Ascending aorta (tissue), 2 donors: ENCODE results near the gene NFKB1. TPM values are rescaled to one million over a fixed set of nuclear protein-coding genes. Genes with fewer than 3 reads are reported as not detected.

Experiments
- DNase-seq, 2 donors: peaks; one replicate each; pipeline ENCODE4 v3.0.0-alpha.2; 2019; ENCODE audit warnings: low spot score in 2 of 2
- H3K27ac ChIP-seq, 2 donors: fragments of 200-600 bp; sonication (generic); one replicate each; pipeline ENCODE4 v1.5.1; 2016 to 2017; ENCODE audit warnings: mild to moderate bottlenecking in 1 of 2
- H3K27me3 ChIP-seq: fragments of 200-600 bp; sonication (generic); one replicate; pipeline ENCODE4 v1.5.1; 2017
- H3K36me3 ChIP-seq, 2 donors: fragments of 200-600 bp; sonication (generic); one replicate each; pipeline ENCODE4 v1.5.1; 2016
- H3K4me1 ChIP-seq, 2 donors: fragments of 200-600 bp; sonication (generic); one replicate each; pipeline ENCODE4 v1.5.1; 2016 to 2017; ENCODE audit warnings: mild to moderate bottlenecking in 1 of 2
- H3K4me3 ChIP-seq, 2 donors: fragments of 200-600 bp; sonication (generic); one replicate each; pipeline ENCODE4 v1.5.1; 2016 to 2017; ENCODE audit warnings: mild to moderate bottlenecking in 1 of 2
- H3K9me3 ChIP-seq, 2 donors: fragments of 200-600 bp; sonication (generic); one replicate each; pipeline ENCODE4 v1.5.1; 2016
- intact Hi-C: fragments of 100-400 bp; cut with DNase I; formaldehyde crosslinking; loops from one replicate; pipeline ENCODE4 v1.15.1; 2023
- total RNA-seq: library from RNA; depleted of rRNA; stranded (reverse); fragments of >200 nt; gene quantifications from one replicate; pipeline ENCODE4 v1.1.0, GENCODE V29; 2016
- TF ChIP-seq, protein P1 (sequence below), 3 experiments: fragments of 200-600 bp in 2 of 3; fragments of 450-650 bp in 1 of 3; sonication (generic) in 2 of 3; IDR thresholded peaks; one replicate each; pipeline ENCODE4 v1.5.1; 2016 to 2019; ENCODE audit warnings: antibody characterized with exemption in 3 of 3, mild to moderate bottlenecking in 1 of 3, moderate library complexity in 1 of 3

The NFKB1 gene
- 34.5 TPM for total RNA-seq

DNA sequence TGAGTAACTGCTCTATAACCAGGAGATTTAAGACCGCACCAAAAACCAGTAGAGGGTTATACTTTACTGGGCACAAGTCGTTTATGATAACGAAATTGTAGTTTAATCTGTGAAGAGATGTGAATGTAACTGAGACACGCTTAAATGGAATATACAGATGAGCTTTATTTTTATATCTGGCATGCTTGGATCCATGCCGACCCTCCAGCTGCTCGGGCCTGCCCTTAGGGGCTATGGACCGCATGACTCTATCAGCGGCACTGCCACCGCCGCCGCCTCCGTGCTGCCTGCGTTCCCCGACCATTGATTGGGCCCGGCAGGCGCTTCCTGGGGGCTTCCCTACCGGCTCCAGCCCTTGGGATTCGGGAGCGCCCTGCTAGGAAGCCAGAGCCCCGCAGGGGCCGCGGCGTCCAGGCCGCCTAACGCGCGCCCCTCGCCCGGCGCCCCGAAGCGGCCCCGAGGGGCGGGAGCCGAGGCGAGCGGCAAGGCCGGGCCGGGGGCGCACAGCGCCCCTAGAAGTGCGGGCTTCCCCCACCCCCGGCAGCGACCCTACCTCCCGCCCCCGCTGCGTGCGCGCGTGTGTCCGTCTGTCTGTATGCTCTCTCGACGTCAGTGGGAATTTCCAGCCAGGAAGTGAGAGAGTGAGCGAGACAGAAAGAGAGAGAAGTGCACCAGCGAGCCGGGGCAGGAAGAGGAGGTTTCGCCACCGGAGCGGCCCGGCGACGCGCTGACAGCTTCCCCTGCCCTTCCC, at the start of gene NFKB1:
TSS of gene NFKB1 (plus strand) at position 664 of the 751 bp plus-strand sequence. CDS start 24,160 bp downstream, outside the sequence.
- peak; percentile 19 to 82 for DNase-seq
- TF ChIP-seq, protein P1, sequence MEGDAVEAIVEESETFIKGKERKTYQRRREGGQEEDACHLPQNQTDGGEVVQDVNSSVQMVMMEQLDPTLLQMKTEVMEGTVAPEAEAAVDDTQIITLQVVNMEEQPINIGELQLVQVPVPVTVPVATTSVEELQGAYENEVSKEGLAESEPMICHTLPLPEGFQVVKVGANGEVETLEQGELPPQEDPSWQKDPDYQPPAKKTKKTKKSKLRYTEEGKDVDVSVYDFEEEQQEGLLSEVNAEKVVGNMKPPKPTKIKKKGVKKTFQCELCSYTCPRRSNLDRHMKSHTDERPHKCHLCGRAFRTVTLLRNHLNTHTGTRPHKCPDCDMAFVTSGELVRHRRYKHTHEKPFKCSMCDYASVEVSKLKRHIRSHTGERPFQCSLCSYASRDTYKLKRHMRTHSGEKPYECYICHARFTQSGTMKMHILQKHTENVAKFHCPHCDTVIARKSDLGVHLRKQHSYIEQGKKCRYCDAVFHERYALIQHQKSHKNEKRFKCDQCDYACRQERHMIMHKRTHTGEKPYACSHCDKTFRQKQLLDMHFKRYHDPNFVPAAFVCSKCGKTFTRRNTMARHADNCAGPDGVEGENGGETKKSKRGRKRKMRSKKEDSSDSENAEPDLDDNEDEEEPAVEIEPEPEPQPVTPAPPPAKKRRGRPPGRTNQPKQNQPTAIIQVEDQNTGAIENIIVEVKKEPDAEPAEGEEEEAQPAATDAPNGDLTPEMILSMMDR (IDR thresholded peaks at IDR 0.05) = no peak
- peaks cover 0 to 20% of the 10 kb centered on the region in 2 donors for H3K4me1 ChIP-seq

GRCh38 chr4:102452854-102453253, 48.3 kb upstream of the NFKB1 start:
- DNase-seq = no peak
- Histone ChIP-seq H3K27ac (no peak overlapping the region), H3K9me3 (no peaks in the 10 kb centered on the region), H3K4me3 (no peak overlapping the region), H3K27me3 (no peaks in the 10 kb centered on the region), H3K4me1 (no peaks in the 10 kb centered on the region), H3K36me3 (no peaks in the 10 kb centered on the region)
- intact Hi-C loops = no loop called here
- TF ChIP-seq, protein P1 (IDR thresholded peaks at IDR 0.05) = no peak

More for the DNA sequence above, at the start of gene NFKB1:
- Histone ChIP-seq H3K27ac (peak within 1 kb of the TSS; percentile 93 to 99), H3K4me3 (peak within 1 kb of the TSS; percentile 88 to 98), H3K36me3 (no peaks in the 10 kb centered on the region), H3K9me3 (no peaks in the 10 kb centered on the region), H3K27me3 (no peaks in the 10 kb centered on the region)
- intact Hi-C loops = loop anchor here (2.0 to 5.0 kb wide), 7 partner anchors 70 to 1154 kb away; partner anchors contain the start of genes BDH2, CISD2, PPP3CA and SLC39A8

- Histone ChIP-seq H3K4me1 (no peaks in the 10 kb centered on the region), H3K27me3 (no peaks in the 10 kb centered on the region), H3K9me3 (no peaks in the 10 kb centered on the region), H3K36me3 (no peaks in the 10 kb centered on the region), H3K27ac (no peak overlapping the region), H3K4me3 (no peak overlapping the region)
- no peak for DNase-seq
- intact Hi-C loops = no loop called here
- TF ChIP-seq, protein P1 (IDR thresholded peaks at IDR 0.05) = no peak
These were observed 47.3 kb upstream of the NFKB1 start for GRCh38 chr4:102453827-102454226.

GRCh38 chr4:102454268-102454667, 46.9 kb upstream of the NFKB1 start:
- intact Hi-C loops = no loop called here
- Histone ChIP-seq H3K9me3 (no peaks in the 10 kb centered on the region), H3K36me3 (no peaks in the 10 kb centered on the region), H3K4me1 (no peaks in the 10 kb centered on the region), H3K27me3 (no peaks in the 10 kb centered on the region), H3K27ac (no peak overlapping the region), H3K4me3 (no peak overlapping the region)
- TF ChIP-seq, protein P1 (IDR thresholded peaks at IDR 0.05) = no peak
- no peak for DNase-seq

GRCh38 chr4:102454981-102455685, 46.0 kb upstream of the NFKB1 start:
- TF ChIP-seq, protein P1 (IDR thresholded peaks at IDR 0.05) = no peak
- no peak for DNase-seq
- H3K27ac ChIP-seq = no peak overlapping the region
- no peaks in the 10 kb centered on the region for H3K4me1 ChIP-seq
- intact Hi-C loops = no loop called here
- no peaks in the 10 kb centered on the region for H3K36me3 ChIP-seq
- H3K4me3 ChIP-seq = no peak overlapping the region
- H3K27me3 ChIP-seq = no peaks in the 10 kb centered on the region
- no peaks in the 10 kb centered on the region for H3K9me3 ChIP-seq
